Measurements from ENCODE around the gene HSPG2. TPM values are rescaled to one million over a fixed set of nuclear protein-coding genes. Genes with fewer than 3 reads are reported as not detected.
A peak's percentile ranks its signal among the peaks of the same experiment; 100 is the strongest.

The HSPG2 gene
- total and polyA plus RNA-seq, 2 donors = 10.2 to 37.3 TPM

- no peak overlapping the region for H3K27ac ChIP-seq (ENCODE audit: low read depth in 1 of 2, low read length in 1 of 2)
- H3K27me3 ChIP-seq (ENCODE audit: control insufficient read depth in 2 of 2, insufficient read depth in 1 of 2, low read length in 1 of 2) = no peaks in the 10 kb centered on the region
- H3K9me3 ChIP-seq (ENCODE audit: control insufficient read depth in 2 of 2, insufficient read depth in 1 of 2, low read length in 1 of 2) = no peaks in the 10 kb centered on the region
- H3K4me3 ChIP-seq (ENCODE audit: low read length in 2 of 2) = no peak overlapping the region
- 94% methylated on average over 2 of the region's 2 CpGs for WGBS
- no peak for DNase-seq (ENCODE audit: low read depth in 6 of 9, low spot score in 9 of 9)
- H3K4me1 ChIP-seq (ENCODE audit: control insufficient read depth in 2 of 2, insufficient read depth in 2 of 2, low read length in 2 of 2) = peaks cover 0 to 5% of the 10 kb centered on the region in 2 donors
- H3K36me3 ChIP-seq (ENCODE audit: control insufficient read depth in 2 of 2, insufficient read depth in 2 of 2, low read length in 1 of 2) = no peaks in the 10 kb centered on the region
These were observed 24.7 kb upstream of the HSPG2 start for GRCh38 chr1:21961799-21962198.

GRCh38 chr1:21961337-21961736 is 24.2 kb upstream of the HSPG2 start:
- 98% methylated on average over 2 of the region's 2 CpGs for WGBS
- H3K4me1 ChIP-seq (ENCODE audit: control insufficient read depth in 2 of 2, insufficient read depth in 2 of 2, low read length in 2 of 2) = peaks cover 0 to 9% of the 10 kb centered on the region in 2 donors
- no peak overlapping the region for H3K27ac ChIP-seq (ENCODE audit: low read depth in 1 of 2, low read length in 1 of 2)
- no peak for DNase-seq (ENCODE audit: low read depth in 6 of 9, low spot score in 9 of 9)
- H3K36me3 ChIP-seq (ENCODE audit: control insufficient read depth in 2 of 2, insufficient read depth in 2 of 2, low read length in 1 of 2) = no peaks in the 10 kb centered on the region
- H3K4me3 ChIP-seq (ENCODE audit: low read length in 2 of 2) = no peak overlapping the region
- H3K27me3 ChIP-seq (ENCODE audit: control insufficient read depth in 2 of 2, insufficient read depth in 1 of 2, low read length in 1 of 2) = no peaks in the 10 kb centered on the region
- H3K9me3 ChIP-seq (ENCODE audit: control insufficient read depth in 2 of 2, insufficient read depth in 1 of 2, low read length in 1 of 2) = no peaks in the 10 kb centered on the region

- Histone ChIP-seq H3K27me3 (ENCODE audit: control insufficient read depth in 2 of 2, insufficient read depth in 1 of 2, low read length in 1 of 2) (no peaks in the 10 kb centered on the region), H3K4me1 (ENCODE audit: control insufficient read depth in 2 of 2, insufficient read depth in 2 of 2, low read length in 2 of 2) (peaks cover 0 to 17% of the 10 kb centered on the region in 2 donors), H3K27ac (ENCODE audit: low read depth in 1 of 2, low read length in 1 of 2) (peak overlapping the region; percentile 11 to 43), H3K4me3 (ENCODE audit: low read length in 2 of 2) (no peak overlapping the region), H3K9me3 (ENCODE audit: control insufficient read depth in 2 of 2, insufficient read depth in 1 of 2, low read length in 1 of 2) (no peaks in the 10 kb centered on the region), H3K36me3 (ENCODE audit: control insufficient read depth in 2 of 2, insufficient read depth in 2 of 2, low read length in 1 of 2) (no peaks in the 10 kb centered on the region)
- peak in 1 of 9 donors; percentile 41 for DNase-seq (ENCODE audit: low read depth in 6 of 9, low spot score in 9 of 9)
- 51% methylated on average over 18 of the region's 18 CpGs for WGBS
These were observed 19.8 kb upstream of the HSPG2 start for GRCh38 chr1:21956720-21957552.

GRCh38 chr1:21955501-21956281 is 18.6 kb upstream of the HSPG2 start:
- Histone ChIP-seq H3K9me3 (ENCODE audit: control insufficient read depth in 2 of 2, insufficient read depth in 1 of 2, low read length in 1 of 2) (no peaks in the 10 kb centered on the region), H3K27ac (ENCODE audit: low read depth in 1 of 2, low read length in 1 of 2) (peak overlapping the region; percentile 11 to 29), H3K4me3 (ENCODE audit: low read length in 2 of 2) (no peak overlapping the region), H3K27me3 (ENCODE audit: control insufficient read depth in 2 of 2, insufficient read depth in 1 of 2, low read length in 1 of 2) (no peaks in the 10 kb centered on the region), H3K36me3 (ENCODE audit: control insufficient read depth in 2 of 2, insufficient read depth in 2 of 2, low read length in 1 of 2) (no peaks in the 10 kb centered on the region), H3K4me1 (ENCODE audit: control insufficient read depth in 2 of 2, insufficient read depth in 2 of 2, low read length in 2 of 2) (peaks cover 0 to 17% of the 10 kb centered on the region in 2 donors)
- WGBS = 85% methylated on average over 9 of the region's 9 CpGs
- DNase-seq (ENCODE audit: low read depth in 6 of 9, low spot score in 9 of 9) = no peak

GRCh38 chr1:21955058-21955457 is 17.9 kb upstream of the HSPG2 start:
- DNase-seq (ENCODE audit: low read depth in 6 of 9, low spot score in 9 of 9) = no peak
- no peaks in the 10 kb centered on the region for H3K9me3 ChIP-seq (ENCODE audit: control insufficient read depth in 2 of 2, insufficient read depth in 1 of 2, low read length in 1 of 2)
- H3K4me1 ChIP-seq (ENCODE audit: control insufficient read depth in 2 of 2, insufficient read depth in 2 of 2, low read length in 2 of 2) = peaks cover 0 to 17% of the 10 kb centered on the region in 2 donors
- no peak overlapping the region for H3K27ac ChIP-seq (ENCODE audit: low read depth in 1 of 2, low read length in 1 of 2)
- H3K36me3 ChIP-seq (ENCODE audit: control insufficient read depth in 2 of 2, insufficient read depth in 2 of 2, low read length in 1 of 2) = no peaks in the 10 kb centered on the region
- H3K27me3 ChIP-seq (ENCODE audit: control insufficient read depth in 2 of 2, insufficient read depth in 1 of 2, low read length in 1 of 2) = no peaks in the 10 kb centered on the region
- 88% methylated on average over 16 of the region's 16 CpGs for WGBS
- H3K4me3 ChIP-seq (ENCODE audit: low read length in 2 of 2) = no peak overlapping the region

GRCh38 chr1:21952786-21953520 is 15.8 kb upstream of the HSPG2 start:
- H3K9me3 ChIP-seq (ENCODE audit: control insufficient read depth in 2 of 2, insufficient read depth in 1 of 2, low read length in 1 of 2) = no peaks in the 10 kb centered on the region
- peaks cover 0 to 17% of the 10 kb centered on the region in 2 donors for H3K4me1 ChIP-seq (ENCODE audit: control insufficient read depth in 2 of 2, insufficient read depth in 2 of 2, low read length in 2 of 2)
- no peak overlapping the region for H3K27ac ChIP-seq (ENCODE audit: low read depth in 1 of 2, low read length in 1 of 2)
- WGBS = 88% methylated on average over 6 of the region's 6 CpGs
- no peak overlapping the region for H3K4me3 ChIP-seq (ENCODE audit: low read length in 2 of 2)
- no peak for DNase-seq (ENCODE audit: low read depth in 6 of 9, low spot score in 9 of 9)
- H3K27me3 ChIP-seq (ENCODE audit: control insufficient read depth in 2 of 2, insufficient read depth in 1 of 2, low read length in 1 of 2) = no peaks in the 10 kb centered on the region
- no peaks in the 10 kb centered on the region for H3K36me3 ChIP-seq (ENCODE audit: control insufficient read depth in 2 of 2, insufficient read depth in 2 of 2, low read length in 1 of 2)

GRCh38 chr1:21951226-21951870 is 14.2 kb upstream of the HSPG2 start:
- Histone ChIP-seq H3K27me3 (ENCODE audit: control insufficient read depth in 2 of 2, insufficient read depth in 1 of 2, low read length in 1 of 2) (no peaks in the 10 kb centered on the region), H3K27ac (ENCODE audit: low read depth in 1 of 2, low read length in 1 of 2) (no peak overlapping the region), H3K36me3 (ENCODE audit: control insufficient read depth in 2 of 2, insufficient read depth in 2 of 2, low read length in 1 of 2) (no peaks in the 10 kb centered on the region), H3K4me3 (ENCODE audit: low read length in 2 of 2) (no peak overlapping the region), H3K4me1 (ENCODE audit: control insufficient read depth in 2 of 2, insufficient read depth in 2 of 2, low read length in 2 of 2) (peaks cover 0 to 8% of the 10 kb centered on the region in 2 donors), H3K9me3 (ENCODE audit: control insufficient read depth in 2 of 2, insufficient read depth in 1 of 2, low read length in 1 of 2) (no peaks in the 10 kb centered on the region)
- no peak for DNase-seq (ENCODE audit: low read depth in 6 of 9, low spot score in 9 of 9)
- 95% methylated on average over 12 of the region's 12 CpGs for whole genome bisulfite sequencing

GRCh38 chr1:21950734-21951133 is 13.6 kb upstream of the HSPG2 start:
- peaks cover 0 to 4% of the 10 kb centered on the region in 2 donors for H3K4me1 ChIP-seq (ENCODE audit: control insufficient read depth in 2 of 2, insufficient read depth in 2 of 2, low read length in 2 of 2)
- 97% methylated on average over 7 of the region's 7 CpGs for WGBS
- DNase-seq (ENCODE audit: low read depth in 6 of 9, low spot score in 9 of 9) = no peak
- no peaks in the 10 kb centered on the region for H3K9me3 ChIP-seq (ENCODE audit: control insufficient read depth in 2 of 2, insufficient read depth in 1 of 2, low read length in 1 of 2)
- H3K27ac ChIP-seq (ENCODE audit: low read depth in 1 of 2, low read length in 1 of 2) = no peak overlapping the region
- no peaks in the 10 kb centered on the region for H3K36me3 ChIP-seq (ENCODE audit: control insufficient read depth in 2 of 2, insufficient read depth in 2 of 2, low read length in 1 of 2)
- H3K27me3 ChIP-seq (ENCODE audit: control insufficient read depth in 2 of 2, insufficient read depth in 1 of 2, low read length in 1 of 2) = no peaks in the 10 kb centered on the region
- no peak overlapping the region for H3K4me3 ChIP-seq (ENCODE audit: low read length in 2 of 2)
